GM23248 (cell line): Measurements from ENCODE around the gene C1R.

Source experiments
- EZH2 ChIP-seq: fragments of 200-600 bp; sonication (generic); IDR thresholded peaks from 2 replicates; pipeline ENCODE4 v1.6.1; 2018; ENCODE audit warnings: antibody characterized with exemption, mild to moderate bottlenecking; ENCODE audit not compliant: insufficient read depth, poor library complexity, severe bottlenecking
- EZH2phosphoT487 ChIP-seq: fragments of 200-600 bp; sonication (generic); IDR thresholded peaks from 2 replicates; pipeline ENCODE4 v1.6.1; 2018; ENCODE audit warnings: antibody characterized with exemption, moderate library complexity, mild to moderate bottlenecking, low read depth; ENCODE audit not compliant: insufficient read depth

DNA sequence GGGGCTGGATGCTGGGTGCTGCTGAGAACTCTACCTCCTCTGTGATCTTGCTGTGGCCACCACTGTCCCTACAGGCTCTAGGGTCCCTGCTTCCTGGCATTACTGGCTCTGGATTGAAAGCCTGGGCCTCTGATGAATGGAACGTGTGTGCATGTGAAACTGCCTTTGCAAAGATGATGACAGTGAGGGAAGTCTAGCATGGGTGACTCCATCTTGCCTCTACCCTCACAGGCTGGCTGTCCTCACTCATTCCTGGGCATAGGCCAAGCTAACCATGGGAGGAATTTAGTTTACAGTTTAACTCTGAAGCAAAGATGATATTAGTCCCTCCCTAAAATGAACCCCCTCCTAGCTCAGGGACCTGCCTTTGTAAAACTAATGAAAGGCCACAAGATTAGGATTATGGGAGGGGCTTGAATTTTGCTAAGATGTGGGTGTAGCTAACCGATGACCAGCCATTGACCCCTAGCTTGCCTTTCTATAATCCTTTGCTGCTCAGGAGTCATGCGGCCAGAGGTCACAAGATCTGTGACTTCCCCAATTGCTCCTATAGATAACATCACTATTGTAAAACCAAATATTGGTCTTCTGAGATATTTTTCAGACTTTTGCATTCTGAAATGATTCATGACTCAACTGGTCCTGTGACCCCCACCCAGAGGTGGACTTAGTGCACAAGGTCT, 33.9 kb downstream of the C1R start:
- TF ChIP-seq EZH2phosphoT487 = no peak
- no peak for TF ChIP-seq EZH2
